Activated CD8-positive, alpha-beta memory T cell treated with anti-CD3 and anti-CD28 coated beads, Interleukin-2, amount 50 U/mL, for 24 hours (primary cell): Measurements from ENCODE around the gene PCDHA9.

Experiments
- DNase-seq: peaks from one replicate; pipeline ENCODE4 v3.0.0-alpha.2; 2020; ENCODE audit errors: extremely low read depth

Gene PCDHA9

DNA sequence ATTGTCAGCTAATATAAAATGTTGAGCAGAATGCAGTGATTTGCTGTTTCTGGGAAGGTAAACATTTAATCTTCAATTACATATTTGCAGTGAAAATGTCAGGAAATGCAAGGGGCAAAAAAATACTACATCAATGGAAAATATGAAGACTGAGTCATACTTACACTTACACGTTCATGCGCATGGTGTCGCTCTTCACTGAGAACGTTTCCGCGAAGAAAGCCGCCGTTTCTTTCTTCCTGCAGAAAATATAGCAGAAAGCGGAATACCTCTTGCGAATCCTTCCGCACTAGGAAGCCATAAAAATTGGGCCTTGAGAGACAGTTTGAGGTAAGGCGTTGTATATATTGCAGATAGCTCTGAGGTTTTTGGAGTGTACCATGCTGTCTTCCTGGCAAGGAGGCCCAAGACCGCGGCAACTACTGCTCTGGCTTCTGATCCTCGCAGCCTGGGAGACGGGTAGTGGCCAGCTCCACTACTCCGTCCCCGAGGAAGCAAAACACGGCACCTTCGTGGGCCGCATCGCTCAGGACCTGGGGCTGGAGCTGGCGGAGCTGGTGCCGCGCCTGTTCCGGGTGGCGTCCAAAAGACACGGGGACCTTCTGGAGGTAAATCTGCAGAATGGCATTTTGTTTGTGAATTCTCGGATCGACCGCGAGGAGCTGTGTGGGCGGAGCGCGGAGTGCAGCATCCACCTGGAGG, 33.9 kb downstream of the PCDHA9 start, which contains the start of gene PCDHA13:
PCDHA13 (plus strand) TSS at position 236 of the 702 bp plus-strand sequence; CDS start at position 381, 145 bp downstream.
- no peak for DNase-seq

DNA sequence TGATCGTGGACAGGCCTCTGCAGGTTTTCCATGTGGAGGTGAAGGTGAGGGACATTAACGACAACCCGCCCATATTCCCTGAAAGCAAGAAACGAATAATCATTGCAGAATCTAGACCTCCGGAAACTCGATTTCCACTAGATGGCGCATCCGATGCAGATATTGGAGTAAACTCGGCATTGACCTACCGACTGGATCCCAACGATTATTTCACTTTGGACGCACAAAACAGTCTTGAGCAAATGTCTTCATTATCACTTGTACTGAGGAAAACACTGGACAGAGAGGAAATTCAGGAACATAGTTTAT, 34.4 kb downstream of the PCDHA9 start:
- no peak for DNase-seq

DNA sequence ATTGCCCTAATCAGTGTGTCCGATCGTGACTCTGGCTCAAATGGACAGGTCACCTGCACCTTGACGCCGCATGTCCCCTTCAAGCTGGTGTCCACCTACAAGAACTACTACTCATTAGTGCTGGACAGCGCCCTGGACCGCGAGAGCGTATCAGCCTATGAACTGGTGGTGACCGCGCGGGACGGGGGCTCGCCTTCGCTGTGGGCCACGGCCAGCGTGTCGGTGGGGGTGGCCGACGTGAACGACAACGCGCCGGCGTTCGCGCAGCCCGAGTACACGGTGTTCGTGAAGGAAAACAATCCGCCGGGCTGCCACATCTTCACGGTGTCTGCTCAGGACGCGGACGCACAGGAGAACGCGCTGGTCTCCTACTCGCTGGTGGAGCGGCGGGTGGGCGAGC, 35.2 kb downstream of the PCDHA9 start:
- DNase-seq: no peak

- DNase-seq: no peak
Observed at GRCh38 chr5:140883927-140884697, 35.9 kb downstream of the PCDHA9 start.
